RWPE2 (cell line): ENCODE measurements around the gene FRAS1.
"Not testable (repeated sequence)": the region's sequence is repeated elsewhere in the genome, so short reads cannot be mapped to it uniquely, and the experiment has no call there.

Experiments
- ATAC-seq: fragments of 200-7000 bp; cut with Tn5 transposase; 3 replicates; pipeline ENCODE4 v1.9.1; 2021; ENCODE audit warnings: low read depth
- DNase-seq: peaks from one replicate; pipeline ENCODE4 v3.0.0-alpha.2; 2020; ENCODE audit warnings: low spot score
- H3K27ac ChIP-seq: fragments of 450-650 bp; 2 replicates; pipeline ENCODE4 v1.5.1; 2017; ENCODE audit warnings: mild to moderate bottlenecking; ENCODE audit not compliant: poor library complexity, severe bottlenecking
- H3K27me3 ChIP-seq: fragments of 250-450 bp; sonication (Bioruptor Pico); 2 replicates; pipeline ENCODE4 v1.5.1; 2021; ENCODE audit warnings: mild to moderate bottlenecking, moderate library complexity; ENCODE audit not compliant: insufficient read depth, poor library complexity, severe bottlenecking
- H3K36me3 ChIP-seq: fragments of 250-450 bp; sonication (Bioruptor Pico); 2 replicates; pipeline ENCODE4 v1.5.1; 2020; ENCODE audit warnings: low read depth, mild to moderate bottlenecking, moderate library complexity
- H3K4me1 ChIP-seq: fragments of 250-450 bp; sonication (Bioruptor Pico); 2 replicates; pipeline ENCODE4 v1.5.1; 2021; ENCODE audit warnings: mild to moderate bottlenecking, moderate library complexity; ENCODE audit not compliant: insufficient read depth, poor library complexity, severe bottlenecking
- H3K4me3 ChIP-seq: fragments of 250-450 bp; sonication (Bioruptor Pico); 2 replicates; pipeline ENCODE4 v1.5.1; 2021; ENCODE audit warnings: mild to moderate bottlenecking, moderate library complexity; ENCODE audit not compliant: severe bottlenecking
- H3K9me3 ChIP-seq: fragments of 250-450 bp; sonication (Bioruptor Pico); 2 replicates; pipeline ENCODE4 v1.5.1; 2021; ENCODE audit warnings: mild to moderate bottlenecking, moderate library complexity; ENCODE audit not compliant: severe bottlenecking
- CTCF ChIP-seq: fragments of 450-650 bp; IDR thresholded peaks from one replicate; pipeline ENCODE4 v1.5.1; 2017; ENCODE audit warnings: mild to moderate bottlenecking, moderate library complexity; ENCODE audit not compliant: poor library complexity, severe bottlenecking

FRAS1 gene

GRCh38 chr4:78484574-78484973, 427.5 kb downstream of the FRAS1 start:
- no peak overlapping the region for H3K27ac ChIP-seq
- ATAC-seq = no peak
- H3K27me3 ChIP-seq = no peaks in the 10 kb centered on the region
- no peak overlapping the region for H3K4me3 ChIP-seq
- H3K36me3 ChIP-seq = no peaks in the 10 kb centered on the region
- no peak for TF ChIP-seq CTCF
- DNase-seq = no peak
- no peaks in the 10 kb centered on the region for H3K9me3 ChIP-seq
- H3K4me1 ChIP-seq = peaks cover 7% of the 10 kb centered on the region

GRCh38 chr4:78493731-78494130, 436.6 kb downstream of the FRAS1 start:
- no peak for TF ChIP-seq CTCF
- Histone ChIP-seq H3K36me3 (no peaks in the 10 kb centered on the region), H3K27me3 (no peaks in the 10 kb centered on the region), H3K27ac (no peak overlapping the region), H3K4me3 (no peak overlapping the region), H3K9me3 (no peaks in the 10 kb centered on the region), H3K4me1 (no peaks in the 10 kb centered on the region)
- no peak for DNase-seq
- ATAC-seq = no peak

GRCh38 chr4:78496021-78496643, 439.0 kb downstream of the FRAS1 start:
- no peak for DNase-seq
- no peak overlapping the region for H3K4me3 ChIP-seq
- TF ChIP-seq CTCF = no peak
- no peak overlapping the region for H3K27ac ChIP-seq
- no peaks in the 10 kb centered on the region for H3K4me1 ChIP-seq
- no peaks in the 10 kb centered on the region for H3K27me3 ChIP-seq
- no peaks in the 10 kb centered on the region for H3K36me3 ChIP-seq
- no peak for ATAC-seq
- no peaks in the 10 kb centered on the region for H3K9me3 ChIP-seq

- not testable (repeated sequence) for H3K27me3 ChIP-seq, H3K9me3 ChIP-seq, DNase-seq, H3K4me1 ChIP-seq, ATAC-seq, H3K27ac ChIP-seq, H3K36me3 ChIP-seq, H3K4me3 ChIP-seq
Measured at GRCh38 chr4:78506260-78506659, 449.1 kb downstream of the FRAS1 start.

GRCh38 chr4:78509043-78509442, 451.9 kb downstream of the FRAS1 start:
- Histone ChIP-seq H3K27me3 (no peaks in the 10 kb centered on the region), H3K4me3 (no peak overlapping the region), H3K27ac (no peak overlapping the region), H3K4me1 (no peaks in the 10 kb centered on the region), H3K36me3 (no peaks in the 10 kb centered on the region), H3K9me3 (no peaks in the 10 kb centered on the region)
- DNase-seq (no peak), ATAC-seq (no peak)
- no peak for TF ChIP-seq CTCF
